ENCODE data around the gene ATXN10.
"Not testable (repeated sequence)": the region's sequence is repeated elsewhere in the genome, so short reads cannot be mapped to it uniquely, and the experiment has no call there.

The ATXN10 gene

DNA sequence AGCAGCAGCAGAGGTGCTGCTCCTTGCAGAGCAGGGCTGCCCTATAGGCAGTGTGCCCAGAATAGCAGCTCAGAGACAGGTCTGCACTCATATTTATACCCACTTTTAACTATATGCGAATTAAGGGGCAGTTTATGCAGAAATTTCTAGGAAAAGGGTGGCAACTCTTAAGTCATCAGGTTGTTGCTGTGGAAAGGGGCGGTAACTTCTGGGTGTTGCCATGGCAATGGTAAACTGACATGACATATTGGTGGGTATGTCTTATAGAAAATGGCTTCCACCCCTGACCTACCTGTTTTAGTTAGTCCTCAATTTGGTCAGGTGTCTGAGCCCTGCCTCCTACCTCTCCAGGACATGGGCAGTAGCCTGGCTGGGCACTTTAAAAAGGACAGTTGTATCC is 122.3 kb downstream of the ATXN10 start:
- no peak for DNase-seq

DNA sequence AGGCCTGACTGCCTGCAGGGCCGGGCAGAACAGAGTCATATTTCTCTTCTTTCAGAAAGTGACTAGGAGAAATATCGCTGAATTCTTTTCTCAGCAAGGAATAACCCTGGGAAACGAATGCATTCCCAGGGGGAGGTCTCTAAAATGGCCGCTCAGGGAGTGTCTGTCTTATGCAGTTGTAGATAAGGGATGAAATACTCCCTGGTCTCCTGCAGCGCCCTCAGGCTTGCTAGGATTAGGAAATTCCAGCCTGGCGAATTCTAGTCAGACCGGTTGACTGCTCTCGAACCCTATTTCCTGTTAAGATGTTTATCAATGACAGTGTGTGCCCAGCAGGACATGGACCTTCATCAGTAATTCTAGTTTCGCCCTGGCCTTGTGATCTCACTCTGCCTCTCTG is 124.4 kb downstream of the ATXN10 start:
- DNase-seq, result not testable (repeated sequence)

DNA sequence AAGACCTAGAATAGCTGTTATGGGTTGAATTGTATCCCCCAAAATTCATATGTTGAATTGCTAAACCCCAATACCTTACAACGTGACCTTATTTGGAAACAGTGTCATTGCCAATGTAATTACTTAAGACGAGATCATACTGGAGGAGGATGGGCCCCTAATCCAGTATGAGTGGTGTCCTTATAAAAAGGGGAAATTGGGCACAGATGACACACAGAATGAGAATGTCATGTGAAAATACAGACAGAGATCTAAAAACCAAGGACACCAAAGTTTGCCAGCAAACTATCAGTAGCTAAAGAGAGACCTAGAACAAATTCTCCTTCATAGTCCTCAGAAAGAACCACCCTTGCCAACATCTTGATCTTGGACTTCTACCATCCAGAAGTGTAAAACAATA is 127.7 kb downstream of the ATXN10 start:
- no peak for DNase-seq

DNA sequence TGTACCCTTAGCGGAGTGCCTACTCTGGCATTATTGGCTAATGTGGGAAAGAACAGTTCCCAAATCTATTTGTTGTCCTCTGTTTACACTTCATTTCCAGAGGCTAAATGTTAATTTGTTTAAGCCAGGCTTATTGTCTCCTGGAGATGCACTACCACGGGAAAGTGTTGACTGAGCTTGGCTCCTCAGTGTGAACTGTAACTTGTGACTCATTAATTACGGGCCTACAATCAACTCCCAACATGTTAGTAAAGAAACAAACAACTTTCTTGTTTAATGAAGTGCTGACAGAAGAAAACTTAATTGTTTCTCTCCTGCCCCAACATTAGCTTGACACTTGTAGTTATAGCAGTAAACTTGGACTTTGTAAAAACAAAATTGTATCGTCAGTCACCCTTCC is 130.4 kb downstream of the ATXN10 start:
- no peak for DNase-seq

DNA sequence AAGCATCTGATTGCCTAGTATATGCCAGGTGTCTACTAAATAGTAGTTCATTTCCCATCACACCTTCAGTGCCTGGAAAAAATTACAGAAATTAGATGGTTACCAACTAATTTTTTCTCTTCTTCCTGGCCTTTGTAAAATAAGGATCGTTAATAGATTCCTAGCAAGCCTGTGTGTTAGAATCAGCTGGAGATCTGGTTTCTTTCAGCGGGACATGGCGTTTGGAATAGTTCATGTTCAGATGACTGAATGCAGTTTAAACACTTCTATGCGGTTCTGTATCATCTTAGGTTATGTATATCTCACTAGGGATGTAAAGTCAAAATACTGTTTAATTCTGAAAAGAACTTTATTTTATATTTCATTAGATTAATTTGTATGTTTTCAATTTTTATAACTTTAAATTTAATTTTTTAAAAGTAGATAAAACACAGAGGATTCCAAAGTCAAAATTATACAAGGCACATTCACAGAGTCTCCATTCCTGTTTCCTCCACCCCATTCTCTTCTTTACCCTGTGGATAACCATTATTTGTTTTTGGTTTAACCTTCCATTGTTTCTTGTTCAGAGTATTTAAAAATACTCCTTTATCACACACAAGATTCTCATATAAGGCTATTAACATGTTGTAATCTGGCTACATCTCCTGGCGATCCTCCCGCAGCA is 132.8 kb downstream of the ATXN10 start:
- DNase-seq, result no peak

DNA sequence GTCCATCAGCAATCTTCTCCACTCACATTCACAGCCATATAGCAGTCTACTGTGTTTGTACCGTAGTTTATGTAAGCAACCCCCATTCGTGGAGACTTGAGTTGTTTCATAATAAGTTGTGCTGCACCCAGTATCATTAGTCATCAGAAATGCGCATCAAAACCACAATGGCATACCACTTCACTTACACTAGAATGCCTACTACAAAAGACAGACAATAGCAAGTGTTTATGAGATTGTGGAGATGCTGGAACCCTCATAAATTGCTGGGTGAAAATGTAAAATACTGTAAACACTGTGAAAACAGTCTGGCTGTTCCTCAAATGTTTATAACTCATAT is 133.3 kb downstream of the ATXN10 start:
- no peak for DNase-seq

DNA sequence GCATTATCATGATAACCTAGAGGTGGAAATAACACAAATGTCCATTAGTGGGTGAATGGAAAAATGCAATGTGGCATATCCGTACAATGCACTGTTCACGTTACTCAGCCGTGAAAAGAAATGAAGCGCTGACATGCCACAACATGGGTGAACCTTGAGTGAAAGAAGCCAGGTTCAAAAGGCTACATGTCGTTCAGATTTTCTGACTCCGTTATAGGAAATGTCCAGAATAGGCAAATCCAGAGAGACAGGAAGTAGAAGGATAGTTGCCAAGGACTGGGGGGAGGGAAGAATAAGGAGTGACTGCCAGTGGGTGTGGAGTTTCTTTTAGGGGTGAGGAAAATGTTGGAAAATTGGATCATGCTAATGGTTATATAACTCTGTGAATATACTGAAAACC is 133.8 kb downstream of the ATXN10 start:
- no peak for DNase-seq

DNA sequence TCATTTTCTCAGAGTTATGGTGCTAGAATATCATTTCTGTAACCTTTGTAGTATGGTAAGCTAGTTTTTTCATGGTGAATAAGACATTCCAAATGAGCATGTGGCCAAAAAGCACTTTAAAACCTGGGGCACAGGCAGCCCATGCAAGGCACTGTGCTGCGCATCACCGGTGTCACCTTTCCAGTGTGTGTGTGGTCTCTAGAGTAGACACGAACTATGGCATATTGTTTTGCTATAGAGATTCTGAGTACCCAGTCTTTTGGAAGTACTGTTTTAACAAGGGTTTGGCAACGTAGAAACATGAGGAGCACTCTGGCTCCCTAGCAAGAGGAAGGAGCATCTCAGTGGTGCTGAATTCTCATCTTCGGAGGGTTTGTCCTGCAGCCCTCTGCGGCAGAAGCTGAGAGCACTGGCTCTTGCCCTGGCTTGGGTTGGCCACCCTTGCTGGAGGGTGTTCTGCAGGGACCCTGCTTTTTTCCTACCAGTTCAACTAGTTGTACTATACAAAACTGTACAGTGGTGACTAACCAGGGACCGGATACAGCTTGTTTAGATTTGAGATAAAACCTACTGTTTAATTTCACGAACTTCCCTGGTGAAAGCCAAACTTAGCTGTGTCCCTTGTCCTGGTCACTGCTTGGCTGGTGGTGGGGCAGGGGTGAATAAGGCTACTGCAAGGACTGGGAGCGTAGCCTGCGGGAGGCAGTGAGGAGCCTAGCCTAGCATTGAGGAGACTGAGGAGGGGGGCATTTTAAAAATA is 135.7 kb downstream of the ATXN10 start:
- DNase-seq, result no peak

DNA sequence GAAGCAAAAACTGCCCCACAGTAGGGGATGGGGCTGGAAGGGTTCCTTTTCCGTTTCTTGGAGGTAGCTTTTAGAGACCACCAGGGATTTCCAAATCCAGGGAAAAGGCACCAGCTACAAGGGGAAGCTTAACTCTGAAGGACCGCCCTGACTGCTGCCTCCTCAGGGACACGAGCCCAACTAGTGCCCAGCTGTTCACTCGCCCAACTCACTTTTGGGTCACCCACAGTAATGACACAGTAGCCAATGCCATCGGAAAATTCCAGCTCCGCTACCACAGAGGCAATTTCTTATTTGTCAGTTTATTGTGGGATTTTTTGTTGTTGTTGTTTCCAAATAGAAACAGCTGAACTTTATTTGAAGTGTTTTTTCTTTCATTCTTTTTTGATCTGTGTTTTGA is 141.3 kb downstream of the ATXN10 start:
- DNase-seq, result no peak

DNA sequence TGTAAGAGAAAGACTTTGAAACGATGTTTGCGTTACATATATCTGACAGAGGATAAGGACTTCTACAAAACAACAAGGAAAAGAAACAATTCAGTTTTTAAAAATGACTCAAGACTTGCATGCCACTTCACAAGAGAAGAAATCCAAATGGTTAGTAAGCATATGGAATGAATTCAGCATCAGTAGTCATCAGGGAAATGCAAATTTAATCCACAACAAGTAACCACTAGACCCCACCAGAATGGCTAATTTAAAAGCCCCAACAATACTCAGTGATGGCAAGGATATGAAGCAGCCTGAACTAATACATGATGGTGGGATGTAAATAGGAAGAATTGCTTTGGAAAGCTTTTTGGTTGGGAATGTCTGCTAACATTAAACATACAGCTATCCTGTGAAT is 142.6 kb downstream of the ATXN10 start:
- no peak for DNase-seq

DNA sequence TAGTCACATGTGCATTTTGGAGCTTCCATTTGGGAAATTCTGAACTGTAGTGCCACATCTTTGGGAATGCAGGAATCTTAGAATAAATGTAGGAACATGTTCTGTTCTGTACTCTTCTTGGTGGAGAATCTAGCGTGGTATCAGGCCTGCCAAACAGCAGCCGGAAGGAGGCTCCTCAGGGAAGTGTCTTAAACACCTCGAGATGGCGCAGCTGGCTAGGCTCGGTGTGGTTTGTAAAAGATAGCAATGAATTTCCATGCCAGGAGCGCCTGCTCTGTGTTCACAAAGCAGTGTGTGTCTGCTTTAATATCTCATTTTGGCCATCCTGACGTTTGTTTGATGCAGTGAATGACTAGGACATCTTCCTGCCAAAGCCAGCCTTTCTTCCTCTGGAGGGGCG is 145.1 kb downstream of the ATXN10 start:
- no peak for DNase-seq

DNA sequence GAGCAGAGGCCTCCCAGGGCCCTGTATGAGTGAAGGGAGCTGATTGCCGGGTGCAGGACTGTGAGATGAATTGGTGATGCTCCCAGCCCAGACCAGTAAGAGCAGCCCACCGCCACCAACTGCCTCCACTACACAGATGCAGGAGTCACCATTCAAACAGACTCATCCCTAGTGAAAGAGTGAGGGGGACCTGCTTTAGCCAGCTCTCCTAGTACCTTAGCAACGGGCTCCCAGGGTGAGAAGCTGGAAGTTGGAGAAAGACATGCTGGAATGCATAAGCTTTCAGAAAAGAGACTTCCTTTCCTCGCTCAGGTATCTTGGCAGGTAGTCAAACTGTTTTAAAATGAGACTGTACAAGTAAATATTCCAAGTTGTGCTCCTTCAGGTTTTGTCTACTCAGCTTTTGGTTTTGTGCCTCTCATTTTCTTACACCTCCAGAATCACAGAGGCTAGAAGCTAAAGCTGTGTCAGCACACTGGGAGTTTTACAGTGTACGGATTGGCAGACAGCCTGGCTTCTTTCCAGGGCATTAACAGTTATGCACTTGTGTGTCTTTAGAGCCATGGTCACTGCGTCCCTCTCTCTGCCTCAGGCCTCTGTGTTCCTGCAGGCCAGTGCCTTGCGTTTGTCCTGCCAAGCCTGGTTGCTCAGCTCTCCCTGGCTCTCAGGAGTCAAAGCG is 146.2 kb downstream of the ATXN10 start:
- DNase-seq, result no peak

DNA sequence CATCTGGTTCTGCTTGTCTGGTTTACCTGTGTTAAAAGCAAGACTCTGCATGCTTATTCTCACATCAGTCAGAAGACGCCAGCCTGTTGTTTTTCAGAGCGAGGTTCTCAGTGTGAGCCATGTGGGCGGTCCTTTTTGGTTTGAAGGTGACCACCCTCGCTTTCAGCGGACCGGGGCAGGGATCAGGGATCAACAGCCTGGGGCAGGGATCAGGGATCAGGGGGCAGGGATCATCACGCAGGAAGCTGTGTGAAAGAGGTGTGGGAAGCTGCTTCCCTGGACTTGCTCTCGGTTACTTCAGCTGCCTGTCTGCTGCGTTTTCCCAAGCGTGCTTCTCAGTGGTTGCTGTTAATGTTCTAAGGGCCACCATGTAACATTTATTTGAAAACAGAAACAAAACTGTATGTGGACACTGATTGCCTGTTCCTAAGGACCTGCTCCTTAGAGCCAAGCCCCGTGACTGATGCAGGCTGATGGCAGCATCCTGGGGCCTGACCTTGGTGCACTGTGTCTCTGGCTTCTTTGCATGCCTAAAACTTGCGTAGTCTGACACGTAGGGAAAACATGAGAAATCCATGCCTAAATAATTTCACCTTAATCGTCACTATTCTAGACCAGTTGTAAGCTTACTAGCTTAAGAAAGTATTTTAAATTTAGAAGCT is 146.9 kb downstream of the ATXN10 start:
- no peak for DNase-seq

DNA sequence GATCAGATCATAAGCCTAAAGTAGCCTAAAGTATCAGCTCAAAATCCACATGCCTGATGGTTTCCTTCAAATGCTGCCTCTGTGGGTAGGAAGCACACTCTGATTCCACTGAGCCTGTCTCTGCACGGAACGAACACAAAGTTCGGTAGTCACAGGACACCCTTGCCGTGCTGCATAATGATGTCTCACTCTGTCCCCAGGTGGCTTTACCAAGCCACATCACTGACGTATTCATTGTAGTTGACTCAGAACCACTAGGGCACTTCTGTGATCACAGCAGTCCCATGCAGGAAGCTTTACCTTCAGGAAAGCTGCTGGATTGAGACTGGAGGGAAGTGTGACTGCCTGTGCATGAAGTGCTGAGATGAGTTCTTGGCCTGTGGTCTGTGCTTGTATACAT is 147.7 kb downstream of the ATXN10 start:
- DNase-seq, result no peak

DNA sequence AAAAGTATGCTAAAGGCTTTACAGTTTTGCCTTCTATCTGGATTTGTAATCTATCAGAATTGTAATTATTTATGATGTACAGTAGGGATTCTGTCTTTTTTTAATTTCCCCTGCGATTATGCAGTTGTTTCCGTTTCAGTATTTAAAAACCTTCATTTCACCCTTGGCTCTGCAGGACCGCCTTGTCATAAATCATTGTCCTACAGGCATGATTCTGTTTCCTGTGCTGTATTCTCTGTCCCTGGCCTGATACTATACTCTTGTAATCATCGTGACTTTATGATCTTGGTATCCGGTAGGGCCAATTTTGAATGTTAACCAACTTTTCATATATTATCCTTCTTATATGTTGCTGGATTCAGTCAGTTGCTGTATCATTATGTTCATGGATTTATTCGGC is 151.7 kb downstream of the ATXN10 start:
- no peak for DNase-seq

DNA sequence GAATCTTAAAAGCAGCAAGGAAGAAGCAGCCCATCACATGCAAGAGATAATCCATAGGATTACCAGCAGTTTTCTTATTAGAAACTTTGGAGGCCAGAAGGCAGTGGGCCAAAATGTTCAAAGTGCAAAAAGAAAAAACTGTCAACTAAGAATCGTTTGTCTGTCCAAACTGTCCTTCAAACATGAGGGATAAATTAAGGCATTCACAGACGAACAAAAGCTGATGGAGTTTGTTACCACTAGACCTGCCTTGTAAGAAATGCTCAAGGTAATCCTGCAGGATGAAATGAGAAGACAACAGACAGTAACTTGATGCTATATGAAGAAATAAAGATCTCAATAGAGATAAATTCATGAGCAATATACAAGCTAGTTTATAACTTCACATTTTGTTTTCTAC is 154.9 kb downstream of the ATXN10 start:
- no peak for DNase-seq

DNA sequence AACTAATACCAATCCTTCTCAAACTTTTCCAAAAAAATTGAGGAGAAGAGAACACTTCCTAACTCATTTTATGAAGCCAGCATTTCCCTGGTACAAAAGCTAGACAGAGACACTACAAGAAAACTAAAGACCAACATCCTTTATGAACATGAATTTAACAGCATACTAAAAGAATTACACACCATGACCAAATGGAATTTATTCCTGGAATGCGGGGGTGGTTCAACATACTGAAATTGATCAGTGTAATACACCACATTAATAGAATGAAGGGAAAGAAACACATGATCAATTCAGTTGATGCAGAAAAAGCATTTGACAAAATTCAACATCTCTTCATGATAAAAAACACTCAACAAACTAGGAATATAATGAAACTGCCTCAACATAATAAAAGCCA is 157.2 kb downstream of the ATXN10 start:
- no peak for DNase-seq

DNA sequence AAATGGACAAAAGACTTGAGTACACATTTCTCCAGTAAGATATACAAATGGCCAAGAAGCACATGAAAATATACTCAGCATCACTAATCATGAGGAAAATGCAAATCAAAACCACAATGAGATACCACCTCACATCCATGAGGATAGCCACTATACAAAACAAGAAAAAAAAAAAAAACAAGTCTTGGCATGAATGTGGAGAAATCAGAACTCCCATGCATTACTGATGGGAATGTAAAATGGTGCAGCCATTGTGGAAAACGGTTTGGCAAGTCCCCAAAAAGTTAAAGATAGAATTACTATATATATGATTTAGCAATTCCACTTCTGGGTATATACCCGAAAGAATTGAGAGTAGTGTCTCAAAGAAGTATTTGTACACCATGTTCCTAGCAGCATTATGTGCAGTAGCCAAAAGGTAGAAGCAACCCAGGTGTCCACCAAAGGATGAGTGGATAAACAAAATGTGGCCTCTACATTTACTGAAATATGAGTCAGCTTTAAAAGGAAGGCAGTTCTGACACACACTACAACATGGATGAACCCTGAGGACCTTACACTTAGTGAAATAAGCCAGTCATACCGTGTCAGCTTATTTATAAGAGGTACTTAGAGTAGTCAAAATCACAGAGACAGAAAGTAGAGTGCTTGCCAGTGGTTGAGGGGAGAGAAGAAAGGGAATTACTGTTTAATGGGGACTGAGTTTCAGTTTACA is 159.1 kb downstream of the ATXN10 start:
- DNase-seq, result no peak

DNA sequence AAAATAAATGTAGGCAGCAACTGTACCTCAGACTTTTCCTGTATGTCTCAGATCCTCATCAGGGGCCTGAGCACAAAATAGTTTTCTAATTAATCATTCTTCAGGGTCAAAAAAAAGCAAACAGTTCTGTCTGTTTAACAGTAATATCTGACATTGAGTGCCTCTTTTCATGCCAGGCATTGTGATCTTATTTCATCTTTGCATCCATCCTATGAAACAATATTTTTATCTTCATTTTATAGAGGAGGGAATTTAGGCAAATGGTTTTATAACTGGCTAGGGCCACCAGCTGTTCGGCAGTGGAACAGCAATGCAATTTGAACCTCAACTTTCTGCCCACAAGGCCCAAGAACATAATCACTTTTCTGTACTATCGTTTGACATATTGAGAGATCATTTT is 159.8 kb downstream of the ATXN10 start:
- no peak for DNase-seq

DNA sequence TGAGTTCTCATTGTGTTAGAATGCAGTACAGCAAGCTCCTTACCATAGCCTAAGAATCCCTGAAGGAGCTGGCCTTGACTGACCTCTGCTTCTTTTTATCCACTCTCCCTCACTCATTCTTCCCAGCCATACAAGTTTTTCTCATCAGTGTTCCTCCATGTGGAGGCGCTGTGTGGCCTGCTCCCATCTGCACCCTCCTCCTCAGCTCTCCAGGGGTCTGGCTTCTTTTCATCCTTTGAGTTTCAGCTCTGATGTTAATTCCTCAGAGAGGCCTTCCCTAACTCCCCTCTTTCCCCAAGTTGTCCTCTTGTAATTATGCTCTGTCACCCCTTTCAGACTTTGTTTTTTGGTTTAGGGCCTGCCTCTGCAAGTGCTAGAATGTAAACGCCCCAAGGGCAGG is 160.5 kb downstream of the ATXN10 start:
- DNase-seq, result no peak

DNA sequence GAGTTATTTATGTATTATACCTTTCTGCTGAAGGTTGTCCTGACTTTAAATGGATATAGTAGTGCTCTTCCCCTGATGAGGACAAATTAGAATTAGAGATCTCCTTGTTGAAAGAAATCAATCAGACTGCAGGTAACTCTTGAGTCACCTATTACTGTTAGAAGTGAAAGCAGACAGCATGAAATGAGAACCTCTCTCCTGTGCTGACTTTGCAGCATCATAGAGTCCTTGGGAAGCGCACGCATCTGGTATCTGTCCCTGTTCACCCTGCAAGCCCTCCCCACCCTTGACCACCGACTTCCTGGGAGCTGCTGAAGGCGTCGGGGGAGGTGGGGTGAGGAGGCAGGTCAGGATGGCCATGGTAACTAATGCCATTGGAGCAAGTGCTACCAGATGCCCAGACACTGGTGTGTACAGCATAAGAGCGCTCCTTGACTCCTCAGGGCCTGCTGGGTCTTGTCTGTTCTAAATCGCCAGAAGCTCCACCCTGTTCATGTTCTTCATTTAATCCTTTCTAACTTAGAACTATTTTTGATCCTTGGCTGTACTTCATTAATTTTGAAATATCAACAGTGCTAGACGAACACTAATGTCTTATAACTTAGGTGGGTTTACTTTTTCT is 161.4 kb downstream of the ATXN10 start:
- DNase-seq, result no peak

DNA sequence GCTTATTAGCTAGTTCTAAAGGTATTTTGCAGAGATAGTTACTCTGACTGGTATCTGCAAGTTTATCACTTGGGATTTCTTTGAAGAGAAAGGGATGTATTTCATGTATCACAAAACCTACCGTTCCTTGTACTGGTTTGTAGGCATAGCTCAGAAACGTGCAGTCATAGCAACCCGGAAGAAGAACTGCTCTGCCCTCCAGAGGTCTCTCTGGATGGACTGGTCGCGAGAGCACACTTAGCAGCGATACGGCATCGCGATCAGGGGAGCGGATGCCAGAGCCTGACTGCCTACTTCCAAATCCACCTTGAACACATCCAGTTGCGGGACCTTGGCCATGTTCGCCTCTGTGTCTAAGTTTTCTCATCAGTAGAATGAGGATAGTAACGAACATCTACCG is 162.0 kb downstream of the ATXN10 start:
- DNase-seq, result no peak

DNA sequence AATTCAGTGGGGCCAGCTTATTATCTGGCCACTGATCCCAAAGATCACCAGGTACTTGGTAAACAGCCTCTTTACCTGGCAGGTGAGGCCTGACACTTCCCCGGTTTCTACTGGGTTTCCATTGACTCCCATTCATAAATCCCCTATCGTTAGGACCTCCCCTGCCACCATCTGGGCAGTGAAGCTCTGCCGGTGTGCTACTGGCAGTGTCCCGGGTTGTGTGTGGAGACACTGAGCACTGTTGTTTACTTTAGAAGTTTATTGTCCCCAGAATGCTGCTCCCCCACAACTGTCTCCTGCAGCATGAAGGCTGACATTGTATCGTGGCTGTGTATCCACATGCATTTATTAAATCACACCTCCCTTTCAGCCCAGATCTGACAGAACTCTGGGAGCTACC is 162.6 kb downstream of the ATXN10 start:
- no peak for DNase-seq

Measured in stimulated activated CD4-positive, alpha-beta T cell treated with anti-CD3 and anti-CD28 coated beads, Interleukin-12 subunit alpha, Interleukin-12 subunit beta, amount 100 ng/mL, for 4 hours (primary cell).